HUES48 (cell line): Measurements from ENCODE around the gene RAB31.

Experiments
- H3K27ac ChIP-seq: one replicate; pipeline ENCODE4 v1.7.0; 2013; ENCODE audit warnings: low read depth, low read length, inconsistent platforms
- H3K27me3 ChIP-seq: 2 replicates; pipeline ENCODE4 v1.6.1; 2013; ENCODE audit warnings: mild to moderate bottlenecking, low read length; ENCODE audit not compliant: control insufficient read depth, insufficient read depth
- H3K36me3 ChIP-seq: 2 replicates; pipeline ENCODE4 v1.6.1; 2013; ENCODE audit warnings: low read length; ENCODE audit not compliant: control insufficient read depth, insufficient read depth
- H3K4me1 ChIP-seq: 2 replicates; pipeline ENCODE4 v1.6.1; 2013; ENCODE audit warnings: mild to moderate bottlenecking, low read length; ENCODE audit not compliant: control insufficient read depth, insufficient read depth
- H3K4me3 ChIP-seq: 2 replicates; pipeline ENCODE4 v1.5.1; 2013; ENCODE audit warnings: mild to moderate bottlenecking, low read depth, low read length
- H3K9ac ChIP-seq: 2 replicates; pipeline ENCODE4 v1.6.1; 2013; ENCODE audit warnings: mild to moderate bottlenecking, low read depth, low read length, moderate library complexity
- H3K9me3 ChIP-seq: 2 replicates; pipeline ENCODE4 v1.6.1; 2013; ENCODE audit warnings: low read length; ENCODE audit not compliant: control insufficient read depth, insufficient read depth

Gene RAB31

DNA sequence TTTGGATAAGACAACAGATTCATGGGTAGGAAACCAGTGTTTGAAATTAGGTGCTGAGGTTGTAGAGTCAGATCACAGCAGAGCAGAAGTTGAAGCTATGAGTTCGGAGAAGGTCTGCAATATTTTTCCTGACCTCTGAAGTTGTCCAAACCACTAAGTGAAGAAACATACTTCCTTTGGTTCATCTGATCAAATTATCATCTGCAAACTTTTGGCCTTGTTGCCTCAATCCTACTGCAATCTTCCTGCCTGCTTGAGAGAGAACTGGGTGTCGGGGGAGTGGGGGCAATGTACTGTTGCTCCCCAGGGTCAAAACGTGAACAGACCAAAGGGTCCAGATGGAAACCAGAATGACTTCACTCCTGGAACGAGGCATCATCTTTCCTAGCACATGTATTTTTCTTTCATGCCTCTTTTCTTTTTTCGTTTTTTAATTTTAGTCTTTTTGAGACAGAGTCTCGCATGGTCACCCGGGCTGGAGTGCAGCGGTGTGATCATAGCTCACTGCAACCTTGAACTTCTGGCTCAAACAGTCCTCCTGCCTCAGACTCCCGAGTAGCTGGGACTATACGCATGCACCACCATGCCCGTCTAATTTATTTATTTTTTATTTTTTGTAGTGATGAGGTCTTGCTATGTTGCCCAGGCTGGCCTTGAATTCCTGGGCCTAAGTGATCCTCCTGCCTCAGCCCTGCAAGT lies 42.7 kb downstream of the RAB31 start:
- H3K9ac ChIP-seq = no peak overlapping the region

DNA sequence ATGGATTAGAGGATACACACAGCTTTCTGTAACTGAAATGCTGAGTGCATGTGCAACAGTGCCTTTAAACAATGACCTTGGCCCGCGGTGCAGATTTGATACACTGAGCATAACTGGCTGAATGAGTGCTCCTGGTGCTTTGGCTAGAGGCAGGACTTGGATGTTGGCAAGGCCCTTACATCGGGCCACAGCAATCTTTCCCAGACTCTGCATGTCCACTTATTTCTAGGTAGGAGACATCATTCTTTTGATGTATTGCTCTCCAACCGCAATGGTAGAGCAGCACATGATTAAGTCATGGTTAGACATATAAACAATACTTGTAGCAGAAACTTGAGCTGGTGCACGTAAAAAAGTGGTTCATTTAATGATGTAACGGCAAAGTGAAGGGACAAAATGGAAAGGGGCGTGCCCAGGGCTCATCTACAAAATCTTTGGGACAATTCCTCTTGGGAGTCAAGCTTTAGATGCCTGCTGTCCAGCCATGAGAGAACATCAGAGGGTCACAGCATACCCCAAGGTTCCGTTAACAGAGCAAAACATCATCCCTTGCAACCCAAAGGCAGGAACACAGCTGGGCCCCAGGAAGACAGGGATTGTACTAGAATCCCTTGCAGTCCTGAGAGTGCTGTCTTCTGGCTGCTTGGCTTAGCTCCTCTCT lies 43.4 kb downstream of the RAB31 start:
- no peaks in the 10 kb centered on the region for H3K27me3 ChIP-seq
- no peaks in the 10 kb centered on the region for H3K36me3 ChIP-seq
- H3K9ac ChIP-seq = no peak overlapping the region
- no peak overlapping the region for H3K27ac ChIP-seq
- H3K4me3 ChIP-seq = no peak overlapping the region
- no peaks in the 10 kb centered on the region for H3K4me1 ChIP-seq
- H3K9me3 ChIP-seq = no peaks in the 10 kb centered on the region

More for the DNA sequence above, 42.7 kb downstream of the RAB31 start:
- H3K4me3 ChIP-seq = no peak overlapping the region
- no peaks in the 10 kb centered on the region for H3K36me3 ChIP-seq
- no peaks in the 10 kb centered on the region for H3K27me3 ChIP-seq
- no peaks in the 10 kb centered on the region for H3K4me1 ChIP-seq
- H3K27ac ChIP-seq = no peak overlapping the region
- H3K9me3 ChIP-seq = no peaks in the 10 kb centered on the region

DNA sequence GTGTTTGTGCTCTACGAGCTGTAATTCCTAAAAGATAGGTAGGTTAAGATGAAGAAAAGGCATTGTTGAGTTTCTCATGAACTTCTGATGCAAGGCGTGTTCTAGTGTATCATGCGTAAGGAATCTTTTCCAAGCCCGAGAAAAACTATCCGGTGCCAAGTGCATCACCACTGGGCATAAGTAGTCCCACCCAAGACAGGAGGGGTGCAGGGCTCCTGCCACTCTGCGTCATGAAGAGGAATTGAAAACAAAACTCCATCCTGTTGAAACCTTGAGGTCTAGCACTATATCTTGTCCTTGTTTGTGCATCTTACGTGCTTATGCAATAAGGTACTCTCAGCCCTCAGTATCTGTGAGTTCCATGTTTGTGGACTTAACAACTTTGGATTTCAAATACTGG lies 45.7 kb downstream of the RAB31 start:
- Histone ChIP-seq H3K36me3 (no peaks in the 10 kb centered on the region), H3K9ac (no peak overlapping the region), H3K9me3 (no peaks in the 10 kb centered on the region), H3K27me3 (no peaks in the 10 kb centered on the region), H3K4me1 (no peaks in the 10 kb centered on the region), H3K4me3 (no peak overlapping the region), H3K27ac (no peak overlapping the region)

DNA sequence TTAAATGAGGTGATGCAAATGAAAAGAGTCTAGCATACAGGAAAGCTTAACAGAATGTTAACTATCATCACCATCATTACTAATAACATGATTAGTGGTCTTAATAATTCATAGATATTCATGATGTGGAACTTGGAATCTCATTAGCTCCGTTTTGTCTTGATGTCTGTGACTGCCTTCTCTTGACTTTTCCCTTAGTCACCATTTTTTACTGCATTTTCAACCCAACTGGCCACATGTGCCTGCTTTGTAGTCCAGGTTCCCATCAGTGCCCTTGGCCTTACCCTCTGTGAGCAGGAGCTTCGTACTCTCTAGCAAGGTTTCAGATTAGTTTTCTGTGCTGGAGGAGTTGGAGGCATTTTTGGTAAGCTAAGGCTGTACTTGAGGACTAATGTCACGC lies 47.0 kb downstream of the RAB31 start:
- H3K27me3 ChIP-seq = no peaks in the 10 kb centered on the region
- H3K9me3 ChIP-seq = no peaks in the 10 kb centered on the region
- H3K4me3 ChIP-seq = no peak overlapping the region
- no peaks in the 10 kb centered on the region for H3K36me3 ChIP-seq
- H3K4me1 ChIP-seq = no peaks in the 10 kb centered on the region
- H3K9ac ChIP-seq = no peak overlapping the region
- H3K27ac ChIP-seq = no peak overlapping the region

DNA sequence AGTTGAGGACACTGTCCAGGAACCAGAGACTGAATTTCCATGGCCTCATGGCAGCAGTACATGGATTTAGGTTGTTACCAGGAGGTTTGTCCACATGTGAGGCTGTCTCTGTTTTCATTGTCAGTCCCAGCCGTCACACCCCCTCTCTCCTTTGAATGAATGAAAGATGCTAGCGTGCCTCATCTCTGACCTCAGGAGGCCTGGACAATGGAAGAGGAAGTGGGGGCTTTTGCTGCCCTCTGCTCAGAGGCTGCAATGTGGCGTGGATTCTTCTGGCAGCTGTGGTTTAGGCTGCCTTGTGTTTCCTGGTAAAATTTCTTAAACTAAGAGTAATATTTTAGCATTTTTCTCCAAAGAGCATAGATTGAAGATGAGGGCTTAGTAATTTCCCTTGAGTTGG lies 47.5 kb downstream of the RAB31 start:
- Histone ChIP-seq H3K9me3 (no peaks in the 10 kb centered on the region), H3K9ac (no peak overlapping the region), H3K4me3 (no peak overlapping the region), H3K27ac (no peak overlapping the region), H3K36me3 (no peaks in the 10 kb centered on the region), H3K27me3 (no peaks in the 10 kb centered on the region), H3K4me1 (no peaks in the 10 kb centered on the region)

DNA sequence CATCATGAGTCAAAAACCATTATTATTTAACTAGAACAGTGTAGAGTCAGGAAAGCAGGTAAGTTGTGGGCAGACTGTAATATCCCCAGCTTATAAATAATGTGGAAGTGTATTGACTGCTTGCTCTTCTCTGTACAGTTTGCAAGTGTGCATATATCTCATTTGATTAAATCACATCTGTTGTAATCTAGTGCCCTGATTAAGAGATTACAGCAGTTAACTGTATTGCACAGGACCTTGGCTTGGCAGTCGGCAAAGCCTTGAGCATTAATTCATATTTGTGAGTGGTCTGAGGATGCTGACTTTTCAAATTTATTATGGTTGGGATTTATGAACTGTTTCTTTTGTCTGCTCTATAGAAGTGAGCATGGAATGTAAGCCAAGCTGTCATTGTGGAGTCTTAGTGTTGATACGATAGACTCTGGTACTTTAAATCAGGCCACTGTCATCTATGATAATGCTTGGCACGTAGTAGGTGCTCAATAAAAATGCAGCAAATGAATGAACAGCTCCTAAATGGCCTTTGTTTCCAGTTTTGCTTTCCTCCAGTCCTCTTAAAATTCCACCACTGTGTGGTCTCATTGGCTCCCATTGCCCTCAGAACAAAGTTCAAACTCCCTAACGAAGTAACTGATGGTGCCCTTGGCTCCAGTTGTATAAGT lies 48.3 kb downstream of the RAB31 start:
- H3K27ac ChIP-seq = no peak overlapping the region
- no peaks in the 10 kb centered on the region for H3K36me3 ChIP-seq
- no peaks in the 10 kb centered on the region for H3K27me3 ChIP-seq
- no peaks in the 10 kb centered on the region for H3K4me1 ChIP-seq
- no peak overlapping the region for H3K4me3 ChIP-seq
- H3K9ac ChIP-seq = no peak overlapping the region
- no peaks in the 10 kb centered on the region for H3K9me3 ChIP-seq

DNA sequence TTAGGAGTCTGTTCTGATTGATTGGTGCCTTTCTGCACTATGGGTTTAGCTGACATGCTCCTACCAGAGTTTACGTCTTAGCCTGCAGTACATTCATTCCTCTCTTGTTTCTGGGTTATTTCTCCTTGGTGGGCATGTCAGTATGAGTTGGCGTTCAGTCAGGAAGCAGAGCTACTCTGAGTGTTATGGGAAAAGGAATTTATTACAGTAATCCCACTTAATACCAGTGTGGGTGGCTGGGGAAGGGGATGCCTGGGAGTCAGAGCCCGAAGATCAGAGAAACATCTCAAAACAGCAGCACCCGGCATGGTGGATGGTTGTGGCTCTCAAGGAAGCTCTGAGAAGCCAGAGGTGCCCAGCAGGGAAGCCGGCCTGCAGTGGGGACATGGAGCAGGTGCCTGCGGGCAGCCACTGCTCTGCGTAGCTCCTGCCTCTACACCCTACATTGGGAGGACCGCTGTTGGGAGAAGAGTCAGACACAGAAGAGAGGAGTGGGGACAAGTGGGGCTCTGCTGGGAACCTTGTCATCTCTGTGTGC lies 48.9 kb downstream of the RAB31 start:
- no peak overlapping the region for H3K4me3 ChIP-seq
- H3K27ac ChIP-seq = no peak overlapping the region
- H3K36me3 ChIP-seq = no peaks in the 10 kb centered on the region
- H3K9me3 ChIP-seq = no peaks in the 10 kb centered on the region
- no peaks in the 10 kb centered on the region for H3K27me3 ChIP-seq
- no peaks in the 10 kb centered on the region for H3K4me1 ChIP-seq
- no peak overlapping the region for H3K9ac ChIP-seq

DNA sequence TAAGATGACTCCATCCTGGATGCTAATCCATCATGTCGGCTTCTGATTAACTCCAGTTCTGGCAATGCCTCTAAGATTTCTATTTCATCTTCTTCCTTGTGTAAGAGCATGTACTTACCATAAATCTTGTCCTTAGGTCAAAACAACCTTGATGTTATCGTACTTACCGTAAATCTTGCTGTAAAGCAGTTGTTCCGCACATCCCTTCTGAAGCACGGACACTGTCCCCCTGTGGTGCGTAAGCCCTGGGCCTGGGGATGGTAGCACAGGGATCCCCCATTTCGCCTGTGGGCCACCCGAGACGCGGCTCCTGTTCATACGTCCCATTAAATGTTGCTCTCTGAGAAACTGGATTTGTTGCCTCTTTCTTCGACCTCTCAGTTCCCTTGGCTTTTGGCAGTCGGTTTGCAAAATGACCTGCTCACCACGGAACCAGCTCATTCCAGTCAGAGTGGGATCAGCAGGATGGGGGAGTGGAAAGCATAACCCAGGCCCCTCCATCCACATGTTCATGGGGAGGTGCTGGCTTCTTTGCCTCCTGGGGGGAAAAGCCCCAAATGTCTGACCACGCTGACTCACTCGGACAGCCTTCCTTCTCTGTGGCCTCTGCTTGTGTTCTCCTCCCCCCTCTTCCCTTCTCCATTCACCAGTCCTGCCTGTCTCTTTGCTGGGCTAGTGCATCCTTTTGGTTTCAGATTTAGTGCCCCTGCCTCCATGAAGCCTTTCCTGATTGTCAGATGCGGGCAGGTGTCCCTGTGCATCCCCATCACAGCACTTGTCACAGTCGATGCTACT lies 49.9 kb downstream of the RAB31 start:
- Histone ChIP-seq H3K36me3 (no peaks in the 10 kb centered on the region), H3K27ac (no peak overlapping the region), H3K27me3 (no peaks in the 10 kb centered on the region), H3K4me1 (no peaks in the 10 kb centered on the region), H3K9ac (no peak overlapping the region), H3K4me3 (no peak overlapping the region), H3K9me3 (no peaks in the 10 kb centered on the region)

DNA sequence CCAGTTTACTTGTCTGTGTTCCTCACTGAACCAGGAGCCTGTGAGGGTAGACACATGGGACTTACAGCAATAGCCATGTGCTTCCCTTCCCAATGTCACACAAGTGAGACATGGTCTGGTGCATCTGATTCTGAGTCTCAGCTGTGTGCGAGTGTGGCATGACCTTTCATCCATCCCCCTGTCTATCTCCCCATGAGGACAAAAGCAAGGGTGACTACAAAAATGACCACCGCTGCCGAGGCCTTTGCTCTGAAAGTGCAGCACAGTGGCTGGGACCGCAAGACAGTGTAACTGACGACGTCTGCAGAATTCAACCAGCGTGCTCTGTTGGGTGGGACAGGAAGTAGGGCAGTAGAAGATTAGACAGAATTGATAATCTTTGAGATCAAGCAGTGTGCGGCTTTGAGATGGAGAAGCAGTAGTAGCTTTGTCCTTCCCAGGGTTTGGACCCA lies 50.5 kb downstream of the RAB31 start:
- Histone ChIP-seq H3K4me1 (no peaks in the 10 kb centered on the region), H3K9ac (no peak overlapping the region), H3K27me3 (no peaks in the 10 kb centered on the region), H3K4me3 (no peak overlapping the region), H3K27ac (no peak overlapping the region), H3K36me3 (no peaks in the 10 kb centered on the region), H3K9me3 (no peaks in the 10 kb centered on the region)

DNA sequence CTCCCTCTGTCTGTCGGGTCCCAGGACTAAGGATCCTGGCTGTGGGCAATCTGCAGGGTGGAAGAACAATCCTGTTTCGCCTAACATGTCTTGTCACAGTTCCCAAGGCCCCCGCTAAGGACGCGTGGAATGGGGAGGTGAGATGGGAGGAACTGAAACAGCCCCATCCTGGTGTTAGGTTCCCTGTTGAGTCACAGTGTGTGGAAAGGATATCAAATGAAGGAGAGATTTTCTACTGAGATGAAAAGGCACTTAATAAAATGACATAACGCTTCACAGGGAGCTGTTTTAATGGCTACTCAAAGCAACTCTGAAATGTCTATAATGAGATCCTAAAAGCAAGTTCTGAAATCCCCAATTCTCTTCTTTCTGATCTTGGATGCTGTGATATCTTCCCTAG lies 52.5 kb downstream of the RAB31 start:
- H3K27ac ChIP-seq = no peak overlapping the region
- no peaks in the 10 kb centered on the region for H3K4me1 ChIP-seq
- H3K27me3 ChIP-seq = no peaks in the 10 kb centered on the region
- no peak overlapping the region for H3K4me3 ChIP-seq
- H3K9me3 ChIP-seq = no peaks in the 10 kb centered on the region
- no peaks in the 10 kb centered on the region for H3K36me3 ChIP-seq
- no peak overlapping the region for H3K9ac ChIP-seq
